Measurements from ENCODE around the gene CD9. TPM values are rescaled to one million over a fixed set of nuclear protein-coding genes. Genes with fewer than 3 reads are reported as not detected.
"Not testable (repeated sequence)": the region's sequence is repeated elsewhere in the genome, so short reads cannot be mapped to it uniquely, and the experiment has no call there.

The CD9 gene
- total RNA-seq (2014; rRNA removed; shearing (Covaris generic)): 35.8 and 41.8 TPM in 2 replicates
- 23.4 and 25.8 TPM in 2 replicates for polyA plus RNA-seq (2015; cell fraction: cytosol; rRNA removed)
- polyA plus RNA-seq (2015; cell fraction: nucleus; rRNA removed): 29.0 and 30.5 TPM in 2 replicates

- DNase-seq (ENCODE audit: low read depth): no peak
Observed at GRCh38 chr12:6200256-6201212, at the start of gene CD9. Gene CD9 (plus strand): TSS chr12:6200400. CDS start chr12:6200500, 100 bp downstream.

GRCh38 chr12:6154730-6155459, 45.3 kb upstream of the CD9 start:
- DNase-seq (ENCODE audit: low read depth): no peak

GRCh38 chr12:6157482-6157881, 42.7 kb upstream of the CD9 start:
- no peak for DNase-seq (ENCODE audit: low read depth)

- no peak for DNase-seq (ENCODE audit: low read depth)
Observed at GRCh38 chr12:6158255-6158654, 41.9 kb upstream of the CD9 start.

- DNase-seq (ENCODE audit: low read depth): no peak
Observed at GRCh38 chr12:6158749-6159148, 41.5 kb upstream of the CD9 start.

GRCh38 chr12:6159166-6160011, 40.8 kb upstream of the CD9 start:
- DNase-seq (ENCODE audit: low read depth): not testable (repeated sequence)

- DNase-seq (ENCODE audit: low read depth): not testable (repeated sequence)
Observed at GRCh38 chr12:6160049-6160649, 40.1 kb upstream of the CD9 start.

- DNase-seq (ENCODE audit: low read depth): no peak
Observed at GRCh38 chr12:6161124-6161882, 38.9 kb upstream of the CD9 start.

GRCh38 chr12:6163416-6164060, 36.7 kb upstream of the CD9 start:
- no peak for DNase-seq (ENCODE audit: low read depth)

- no peak for DNase-seq (ENCODE audit: low read depth)
Observed at GRCh38 chr12:6165395-6165794, 34.8 kb upstream of the CD9 start.

- no peak for DNase-seq (ENCODE audit: low read depth)
Observed at GRCh38 chr12:6166808-6167207, 33.4 kb upstream of the CD9 start.

GRCh38 chr12:6167327-6168280, 32.6 kb upstream of the CD9 start:
- DNase-seq (ENCODE audit: low read depth): peak; percentile 98

GRCh38 chr12:6171409-6172015, 28.7 kb upstream of the CD9 start:
- DNase-seq (ENCODE audit: low read depth): no peak

GRCh38 chr12:6172086-6172485, 28.1 kb upstream of the CD9 start:
- no peak for DNase-seq (ENCODE audit: low read depth)

GRCh38 chr12:6172862-6173261, 27.3 kb upstream of the CD9 start:
- DNase-seq (ENCODE audit: low read depth): no peak

GRCh38 chr12:6177642-6178358, 22.4 kb upstream of the CD9 start:
- DNase-seq (ENCODE audit: low read depth): no peak
